HG03521 (cell line): ENCODE measurements around the gene DOCK2.
A peak's percentile ranks its signal among the peaks of the same experiment; 100 is the strongest.
"Not testable (repeated sequence)": the region's sequence is repeated elsewhere in the genome, so short reads cannot be mapped to it uniquely, and the experiment has no call there.

Experiments used
- ATAC-seq: cut with Tn5 transposase; IDR thresholded peaks from one replicate; pipeline ENCODE4 v1.9.1; 2021; ENCODE audit warnings: mild to moderate bottlenecking, moderate library complexity; ENCODE audit not compliant: unreplicated experiment

The DOCK2 gene

GRCh38 chr5:169716287-169716686 is 79.2 kb downstream of the DOCK2 start:
- ATAC-seq = no peak

- ATAC-seq = no peak
These were observed 80.2 kb downstream of the DOCK2 start for GRCh38 chr5:169717288-169717687.

- peak; percentile 58 for ATAC-seq
These were observed 82.6 kb downstream of the DOCK2 start for GRCh38 chr5:169719360-169720314.

GRCh38 chr5:169721771-169722170 is 84.7 kb downstream of the DOCK2 start:
- ATAC-seq = no peak

GRCh38 chr5:169723103-169723831 is 86.2 kb downstream of the DOCK2 start:
- ATAC-seq = no peak

- ATAC-seq = no peak
These were observed 87.4 kb downstream of the DOCK2 start for GRCh38 chr5:169724303-169725087.

- ATAC-seq = not testable (repeated sequence)
These were observed 88.6 kb downstream of the DOCK2 start for GRCh38 chr5:169725665-169726064.

- no peak for ATAC-seq
These were observed 91.3 kb downstream of the DOCK2 start for GRCh38 chr5:169728418-169728817.

GRCh38 chr5:169731221-169731620 is 94.1 kb downstream of the DOCK2 start:
- ATAC-seq = no peak

GRCh38 chr5:169732841-169733240 is 95.8 kb downstream of the DOCK2 start:
- ATAC-seq = no peak

GRCh38 chr5:169735913-169736312 is 98.8 kb downstream of the DOCK2 start:
- ATAC-seq = no peak

GRCh38 chr5:169736653-169737052 is 99.6 kb downstream of the DOCK2 start:
- no peak for ATAC-seq

- no peak for ATAC-seq
These were observed 103.4 kb downstream of the DOCK2 start for GRCh38 chr5:169740435-169740834.

GRCh38 chr5:169742771-169743296 is 105.8 kb downstream of the DOCK2 start:
- no peak for ATAC-seq

- ATAC-seq = no peak
These were observed 107.3 kb downstream of the DOCK2 start for GRCh38 chr5:169744336-169744735.

- ATAC-seq = no peak
These were observed 108.5 kb downstream of the DOCK2 start for GRCh38 chr5:169745441-169746146.

- no peak for ATAC-seq
These were observed 109.1 kb downstream of the DOCK2 start for GRCh38 chr5:169746147-169746694.

GRCh38 chr5:169748174-169748573 is 111.1 kb downstream of the DOCK2 start:
- no peak for ATAC-seq

- no peak for ATAC-seq
These were observed 112.2 kb downstream of the DOCK2 start for GRCh38 chr5:169749295-169749694.

GRCh38 chr5:169751490-169751889 is 114.4 kb downstream of the DOCK2 start:
- ATAC-seq = no peak
